ENCODE results near the gene CCDC85C.

Gene CCDC85C

DNA sequence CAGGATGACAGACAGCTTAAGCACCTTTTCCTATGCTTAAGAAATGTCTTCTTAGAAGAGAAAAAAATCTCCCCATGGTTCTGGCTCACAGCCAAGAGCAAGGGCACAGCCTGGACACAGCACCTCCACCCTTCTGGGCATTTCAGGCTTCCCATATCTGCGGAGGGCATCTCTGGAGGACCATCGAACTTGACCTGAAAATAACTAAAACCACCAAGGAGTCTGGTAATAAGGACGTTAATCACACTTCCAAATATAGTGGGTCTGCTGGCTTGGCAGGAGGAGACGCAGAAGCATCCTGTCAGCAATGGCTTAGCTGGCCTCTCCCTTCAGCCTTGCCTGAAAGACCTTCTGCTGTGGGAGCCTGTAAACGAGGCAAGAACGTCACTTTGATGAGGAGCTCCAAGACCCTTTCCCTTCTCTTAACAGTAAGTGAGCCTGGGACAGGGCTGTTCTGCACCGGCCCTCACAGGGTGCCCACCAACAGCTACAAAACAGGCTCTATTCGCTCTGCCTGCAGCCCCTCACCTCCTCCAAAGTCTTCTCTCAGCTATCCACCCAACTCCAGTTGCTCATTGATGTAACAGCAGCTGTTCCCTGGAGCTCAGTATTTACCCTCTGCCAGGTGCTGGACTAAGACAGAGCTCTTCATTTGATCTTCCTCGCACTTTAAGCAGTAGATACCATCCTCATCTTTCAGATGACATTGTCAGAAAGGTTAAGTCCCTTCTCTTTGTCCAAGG, 136.5 kb downstream of the CCDC85C start:
- DNase-seq = no peak

DNA sequence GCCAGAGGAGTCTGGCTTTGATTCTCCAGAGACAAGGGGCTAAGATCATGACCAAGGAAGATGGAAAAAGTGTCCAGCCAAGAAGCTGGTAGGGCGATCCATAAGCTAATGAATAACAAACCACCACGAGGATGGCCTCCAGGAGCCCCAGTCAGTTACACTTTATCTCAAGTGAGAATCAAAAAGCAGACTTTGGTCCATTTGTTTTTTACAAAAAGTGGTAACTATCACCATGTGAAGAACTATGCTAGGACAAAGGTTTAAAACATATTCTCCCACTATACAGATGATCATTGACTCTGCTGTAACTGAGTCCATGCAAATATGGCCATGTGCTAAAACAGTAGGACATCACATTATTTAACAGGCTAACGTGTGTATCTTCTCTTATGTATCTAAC, 137.2 kb downstream of the CCDC85C start:
- no peak for DNase-seq

DNA sequence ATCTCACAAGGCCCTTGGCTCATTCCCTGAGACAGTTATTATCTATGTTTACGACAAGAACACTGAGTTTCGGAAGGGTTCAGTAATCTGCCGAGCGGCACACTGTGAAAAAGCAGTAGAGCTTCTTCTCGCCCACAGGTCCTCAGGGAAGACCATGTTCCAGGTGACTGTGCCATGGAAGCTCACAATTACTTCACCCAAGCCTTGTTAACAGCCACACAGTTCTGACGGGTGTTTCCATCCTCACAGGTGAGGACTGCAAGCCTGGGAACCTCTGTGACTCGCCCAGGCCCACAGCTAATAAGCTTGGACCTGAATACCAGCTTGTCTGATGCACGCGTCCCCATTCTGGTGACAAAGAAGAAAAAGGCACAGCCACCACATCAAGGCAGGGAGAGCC, 138.7 kb downstream of the CCDC85C start:
- no peak for DNase-seq

DNA sequence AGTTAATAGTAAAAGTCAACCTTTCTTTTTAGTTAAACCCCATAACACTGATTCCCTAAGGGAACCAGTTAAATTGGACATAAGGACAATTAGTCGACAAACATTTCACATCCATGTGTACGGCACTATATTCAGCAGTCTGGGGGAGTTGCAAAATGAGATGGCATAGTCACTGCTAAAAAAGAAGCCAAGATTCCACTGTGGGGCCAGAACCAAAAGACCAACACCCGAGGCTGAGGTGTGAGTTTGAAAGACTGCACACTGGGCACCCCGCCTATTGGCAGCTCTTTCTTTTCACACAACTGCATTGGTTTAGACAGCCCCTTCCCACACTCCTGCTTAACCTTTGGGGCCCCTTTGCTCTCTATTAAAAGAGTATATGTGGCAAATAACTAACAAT, 140.0 kb downstream of the CCDC85C start:
- no peak for DNase-seq

DNA sequence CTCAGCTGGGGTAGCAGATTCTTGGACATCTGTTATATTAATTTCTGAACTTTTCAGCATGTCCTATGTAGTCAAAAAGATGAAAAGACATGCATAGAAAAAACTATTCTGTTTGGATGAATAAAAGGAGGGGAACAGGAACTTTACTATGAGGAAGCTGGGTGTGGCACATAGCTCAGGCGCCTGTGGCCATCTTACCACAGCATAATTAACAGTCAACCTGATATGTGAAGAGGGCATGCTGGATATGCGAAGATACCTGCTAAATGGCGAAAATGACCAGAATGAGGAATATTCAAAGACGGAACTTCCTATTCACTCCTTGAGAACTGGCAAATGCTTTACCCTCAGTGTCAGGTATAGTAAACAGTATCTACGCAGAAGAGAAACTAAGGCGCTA, 141.8 kb downstream of the CCDC85C start:
- DNase-seq = no peak

DNA sequence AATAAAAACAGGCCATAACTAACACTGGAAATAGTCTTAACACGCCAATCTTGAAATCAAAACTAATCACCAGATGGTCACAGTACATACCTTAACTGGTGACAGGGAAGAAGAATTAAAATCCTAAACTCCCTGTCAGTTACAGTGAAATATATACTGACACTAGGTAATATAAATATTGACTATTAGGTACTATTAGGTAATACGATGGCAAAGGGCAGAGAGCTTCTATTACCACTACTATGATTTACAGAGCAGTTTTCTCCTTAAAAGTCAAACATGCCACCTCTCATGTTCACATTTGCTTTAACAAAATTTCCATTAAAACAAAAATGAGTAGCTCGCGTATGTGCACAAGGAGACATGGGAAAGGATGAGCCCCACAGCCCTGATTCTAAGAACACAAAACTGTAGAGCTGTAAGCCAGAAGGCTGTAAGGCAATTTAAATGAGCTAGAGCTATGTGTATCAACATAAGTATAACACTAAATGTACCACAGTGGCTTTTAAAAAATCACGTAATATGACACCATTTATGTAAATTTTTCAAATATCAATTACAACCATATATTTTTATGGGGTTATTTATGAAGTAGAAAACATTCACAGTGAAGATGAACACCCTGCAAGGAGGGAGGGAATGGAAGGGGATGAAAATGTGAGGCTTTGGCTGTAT, 142.5 kb downstream of the CCDC85C start:
- no peak for DNase-seq

DNA sequence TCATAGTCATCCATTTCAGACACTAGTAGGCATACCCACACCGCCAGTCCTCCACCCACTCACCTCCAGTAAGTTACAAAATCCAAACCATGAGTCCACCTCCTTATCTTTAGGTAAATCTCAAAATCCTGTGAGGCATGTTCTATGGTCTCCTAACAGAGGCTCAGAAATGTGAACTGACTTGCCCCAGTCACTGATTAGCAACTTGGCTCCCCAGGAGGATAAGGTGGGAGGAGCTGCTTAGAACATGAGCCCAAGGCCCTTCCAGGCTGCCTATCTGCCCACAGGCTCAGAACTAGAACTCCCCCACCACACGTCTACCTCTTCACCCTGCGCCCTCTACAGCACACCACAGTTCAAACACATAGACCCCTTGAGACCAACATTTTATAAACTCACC, 143.2 kb downstream of the CCDC85C start:
- no peak for DNase-seq

DNA sequence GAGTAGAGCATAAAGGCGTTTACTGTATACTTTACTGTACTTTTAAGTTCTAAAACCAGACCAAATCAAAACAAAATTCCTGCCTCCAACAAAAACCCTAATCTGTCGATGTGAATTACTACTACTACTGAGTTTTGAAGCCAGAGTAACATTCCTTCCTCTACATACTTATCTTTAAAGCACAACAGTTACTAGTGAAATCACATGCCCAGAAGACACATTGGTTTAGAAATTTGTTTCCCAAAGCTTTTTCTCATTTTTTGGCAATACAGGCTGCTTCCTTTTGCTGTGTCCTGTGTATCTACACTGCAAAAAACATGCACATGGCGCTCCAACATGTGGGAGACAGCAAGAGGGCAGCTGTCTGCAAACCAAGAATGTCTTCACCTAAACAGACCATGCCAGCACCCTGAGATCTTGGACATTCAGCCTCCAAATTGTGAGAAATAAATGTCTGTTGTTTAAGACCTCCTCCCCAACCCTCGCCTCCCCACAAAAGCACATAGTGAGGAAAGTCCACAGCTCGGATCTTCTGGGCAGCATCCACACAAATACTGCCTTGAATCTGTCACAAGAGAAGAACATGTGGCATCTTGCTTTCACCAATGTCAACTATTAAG, 144.4 kb downstream of the CCDC85C start:
- no peak for DNase-seq

DNA sequence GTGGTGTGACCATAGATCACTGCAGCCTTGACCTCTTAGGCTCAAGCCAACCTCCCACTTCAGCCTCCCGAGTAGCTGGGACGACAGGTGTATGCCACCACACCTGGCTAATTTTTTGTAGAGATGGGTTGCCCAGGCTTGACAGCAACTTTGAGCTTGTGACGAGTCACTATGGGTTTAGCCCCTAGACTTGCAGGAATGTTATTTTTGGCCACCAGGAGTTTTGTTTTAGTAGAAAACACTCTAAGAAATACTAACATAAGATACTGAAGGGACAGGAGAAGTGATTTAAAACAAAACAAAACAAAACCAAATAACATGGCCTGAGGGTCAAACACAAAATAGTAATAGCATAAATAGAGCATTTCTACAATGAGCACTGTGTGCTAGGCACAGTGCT, 149.8 kb downstream of the CCDC85C start:
- no peak for DNase-seq

DNA sequence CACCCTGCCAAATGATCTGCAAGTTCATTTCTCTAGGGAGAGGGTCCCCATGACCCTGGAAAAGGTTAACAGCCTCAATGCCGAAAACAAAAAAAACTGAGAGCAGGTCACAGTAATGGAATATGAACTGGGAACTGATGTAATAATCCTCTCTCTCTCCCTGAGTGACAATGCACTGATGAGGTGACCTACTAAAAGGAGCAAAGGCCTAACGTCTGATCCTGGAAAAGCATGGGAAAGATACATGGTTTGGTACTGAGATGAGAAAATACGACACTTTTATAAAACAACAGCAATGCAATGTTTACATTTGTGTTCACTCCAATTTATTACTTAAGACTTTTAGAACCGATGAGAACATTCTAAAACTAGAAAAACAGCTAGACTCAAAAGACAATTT, 151.0 kb downstream of the CCDC85C start:
- DNase-seq = no peak

DNA sequence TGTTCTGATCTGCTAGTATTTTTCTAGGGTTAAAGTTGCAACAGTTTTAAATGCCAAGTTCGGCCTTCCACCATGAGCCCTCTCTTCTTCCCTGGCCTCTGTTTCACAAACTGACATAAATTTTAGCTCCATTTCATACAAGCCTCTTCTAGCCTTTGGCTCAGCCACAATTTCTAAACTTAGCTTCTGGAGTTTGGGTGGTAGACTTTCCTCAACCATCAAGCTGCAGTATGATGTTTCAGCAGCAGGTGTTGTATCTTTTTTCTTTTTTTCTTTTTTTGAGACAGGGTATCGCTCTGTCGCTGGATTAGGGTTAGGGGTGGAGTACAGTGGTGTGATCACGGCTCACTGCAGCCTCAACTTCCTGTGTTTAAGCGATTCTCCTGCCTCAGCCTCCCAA, 152.8 kb downstream of the CCDC85C start:
- no peak for DNase-seq

DNA sequence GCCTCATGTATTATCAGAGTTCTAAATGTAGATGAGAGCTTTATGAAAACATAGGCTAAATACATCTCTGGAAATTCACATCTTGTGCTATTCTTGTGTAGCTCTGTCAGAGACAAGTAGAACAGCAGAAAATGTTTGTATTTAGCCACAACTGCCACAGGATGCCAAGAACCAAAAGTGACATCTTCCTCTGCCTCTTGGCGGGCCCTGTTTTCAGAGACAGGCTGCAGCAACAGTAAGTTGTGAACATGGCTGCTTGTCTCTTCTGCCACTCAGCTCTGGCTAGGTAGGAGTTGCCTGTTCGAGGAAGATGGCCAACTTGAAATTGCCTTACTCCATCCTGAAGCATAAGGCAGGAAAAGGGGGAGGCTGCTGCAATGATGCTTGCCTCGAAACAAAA, 153.7 kb downstream of the CCDC85C start:
- DNase-seq = no peak
